Mesothelial cell of epicardium (in vitro differentiated cells): Measurements from ENCODE around the gene RRP1. TPM values are rescaled to one million over a fixed set of nuclear protein-coding genes. Genes with fewer than 3 reads are reported as not detected.
A peak's percentile ranks its signal among the peaks of the same experiment; 100 is the strongest.

Experiments used
- DNase-seq, 2 experiments: peaks; one replicate each; pipeline ENCODE4 v3.0.0; 2021; ENCODE audit warnings: low spot score in 2 of 2; ENCODE audit not compliant: unreplicated experiment in 2 of 2
- H3K27ac Mint-ChIP-seq: 2 replicates; pipeline ENCODE4 v1.8.0; 2021; ENCODE audit warnings: mixed read lengths
- H3K27me3 Mint-ChIP-seq: 2 replicates; pipeline ENCODE4 v1.8.0; 2021; ENCODE audit warnings: low read depth, mixed read lengths
- H3K36me3 Mint-ChIP-seq: 2 replicates; pipeline ENCODE4 v1.8.0; 2021; ENCODE audit warnings: mixed read lengths
- H3K4me1 Mint-ChIP-seq: 2 replicates; pipeline ENCODE4 v1.8.0; 2021; ENCODE audit warnings: mixed read lengths
- H3K4me3 Mint-ChIP-seq: 2 replicates; pipeline ENCODE4 v1.8.0; 2021; ENCODE audit warnings: mild to moderate bottlenecking, moderate library complexity, mixed read lengths
- H3K9me3 Mint-ChIP-seq: 2 replicates; pipeline ENCODE4 v1.8.0; 2021; ENCODE audit warnings: mixed read lengths
- CTCF ChIP-seq: fragments of 200-600 bp; sonication (generic); IDR thresholded peaks from one replicate; pipeline ENCODE4 v1.5.0; 2021; ENCODE audit warnings: antibody characterized with exemption; ENCODE audit not compliant: unreplicated experiment
- total RNA-seq: library from RNA; stranded (reverse); gene quantifications from 3 replicates; pipeline ENCODE4 v1.2.1, GENCODE V29; 2021

Gene RRP1
- total RNA-seq, 1 donor from 2014 or later = 44.5 TPM

GRCh38 chr21:43760391-43760958, 28.9 kb upstream of the RRP1 start:
- peaks cover 13% of the 10 kb centered on the region for H3K36me3 Mint-ChIP-seq
- no peak overlapping the region for H3K4me3 Mint-ChIP-seq
- no peak overlapping the region for H3K27ac Mint-ChIP-seq
- no peaks in the 10 kb centered on the region for H3K27me3 Mint-ChIP-seq
- H3K4me1 Mint-ChIP-seq = peaks cover 4% of the 10 kb centered on the region
- no peaks in the 10 kb centered on the region for H3K9me3 Mint-ChIP-seq
- DNase-seq = no peak
- no peak for TF ChIP-seq CTCF

- peaks cover 4% of the 10 kb centered on the region for H3K4me1 Mint-ChIP-seq
- H3K4me3 Mint-ChIP-seq = no peak overlapping the region
- H3K27ac Mint-ChIP-seq = no peak overlapping the region
- H3K9me3 Mint-ChIP-seq = no peaks in the 10 kb centered on the region
- no peak for DNase-seq
- peaks cover 7% of the 10 kb centered on the region for H3K36me3 Mint-ChIP-seq
- no peaks in the 10 kb centered on the region for H3K27me3 Mint-ChIP-seq
- no peak for TF ChIP-seq CTCF
These were observed 27.5 kb upstream of the RRP1 start for GRCh38 chr21:43761886-43762285.

GRCh38 chr21:43762303-43763128, 26.9 kb upstream of the RRP1 start:
- Mint-ChIP-seq H3K36me3 (peaks cover 7% of the 10 kb centered on the region), H3K27ac (no peak overlapping the region), H3K4me1 (peaks cover 4% of the 10 kb centered on the region), H3K4me3 (no peak overlapping the region), H3K27me3 (no peaks in the 10 kb centered on the region), H3K9me3 (no peaks in the 10 kb centered on the region)
- TF ChIP-seq CTCF = no peak
- DNase-seq = no peak

- no peaks in the 10 kb centered on the region for H3K27me3 Mint-ChIP-seq
- peaks cover 7% of the 10 kb centered on the region for H3K36me3 Mint-ChIP-seq
- no peak for DNase-seq
- no peaks in the 10 kb centered on the region for H3K9me3 Mint-ChIP-seq
- no peak overlapping the region for H3K4me3 Mint-ChIP-seq
- no peak overlapping the region for H3K27ac Mint-ChIP-seq
- peaks cover 11% of the 10 kb centered on the region for H3K4me1 Mint-ChIP-seq
- TF ChIP-seq CTCF = no peak
These were observed 25.4 kb upstream of the RRP1 start for GRCh38 chr21:43763901-43764523.

- Mint-ChIP-seq H3K36me3 (peaks cover 7% of the 10 kb centered on the region), H3K4me1 (peaks cover 11% of the 10 kb centered on the region), H3K27ac (peak overlapping the region; percentile 47)
These were observed 24.5 kb upstream of the RRP1 start for GRCh38 chr21:43764576-43765495.

More at GRCh38 chr21:43764576-43765495, 24.5 kb upstream of the RRP1 start:
- no peak for DNase-seq
- Mint-ChIP-seq H3K9me3 (no peaks in the 10 kb centered on the region), H3K27me3 (no peaks in the 10 kb centered on the region), H3K4me3 (no peak overlapping the region)
- TF ChIP-seq CTCF = no peak
